KMS-11 (cell line): ENCODE data around the gene OGFOD3.
"Not testable (repeated sequence)": the region's sequence is repeated elsewhere in the genome, so short reads cannot be mapped to it uniquely, and the experiment has no call there.

Source experiments
- H2AFZ ChIP-seq: fragments of 200-600 bp; sonication (generic); 2 replicates; pipeline ENCODE4 v1.6.1; 2016; ENCODE audit warnings: antibody characterized with exemption, mixed run types, low read depth
- H3K27ac ChIP-seq: fragments of 200-600 bp; sonication (generic); 2 replicates; pipeline ENCODE4 v1.6.1; 2016; ENCODE audit warnings: mild to moderate bottlenecking, mixed run types
- H3K27me3 ChIP-seq: fragments of 200-600 bp; sonication (generic); 2 replicates; pipeline ENCODE4 v1.6.1; 2017; ENCODE audit warnings: mild to moderate bottlenecking, low read depth, mixed run types, moderate library complexity; ENCODE audit not compliant: insufficient read depth
- H3K36me3 ChIP-seq: fragments of 200-600 bp; sonication (generic); 2 replicates; pipeline ENCODE4 v1.6.1; 2017; ENCODE audit warnings: mild to moderate bottlenecking, mixed run types; ENCODE audit not compliant: insufficient read depth
- H3K4me1 ChIP-seq: fragments of 200-600 bp; sonication (generic); 2 replicates; pipeline ENCODE4 v1.6.1; 2016; ENCODE audit warnings: mild to moderate bottlenecking, low read depth, mixed run types; ENCODE audit not compliant: poor library complexity, severe bottlenecking
- H3K4me2 ChIP-seq: fragments of 200-600 bp; sonication (generic); 2 replicates; pipeline ENCODE4 v1.7.0; 2016; ENCODE audit warnings: mild to moderate bottlenecking, mixed run types
- H3K4me3 ChIP-seq: fragments of 200-600 bp; sonication (generic); IDR thresholded peaks from 2 replicates; pipeline ENCODE4 v1.6.1; 2017; ENCODE audit warnings: low read depth, low read length, mixed read lengths; ENCODE audit not compliant: insufficient read depth
- H3K79me2 ChIP-seq: fragments of 200-600 bp; sonication (generic); 2 replicates; pipeline ENCODE4 v1.6.1; 2016; ENCODE audit warnings: low read depth, mixed run types; ENCODE audit not compliant: insufficient read depth
- H3K9ac ChIP-seq: fragments of 200-600 bp; sonication (generic); 2 replicates; pipeline ENCODE4 v1.6.1; 2016; ENCODE audit warnings: mild to moderate bottlenecking, mixed run types
- H4K20me1 ChIP-seq: fragments of 200-600 bp; sonication (generic); 2 replicates; pipeline ENCODE4 v1.6.1; 2016; ENCODE audit warnings: mild to moderate bottlenecking, mixed run types; ENCODE audit not compliant: insufficient read depth
- TF ChIP-seq, protein P1 (sequence below): fragments of 200-600 bp; sonication (generic); conservative IDR thresholded peaks from 2 replicates; pipeline ENCODE4 v1.6.1; 2017; ENCODE audit warnings: low read depth, mild to moderate bottlenecking, antibody characterized with exemption, low read length, moderate library complexity, mixed read lengths

OGFOD3 gene

GRCh38 chr17:82415786-82416185, 2.6 kb downstream of the OGFOD3 start:
- Histone ChIP-seq H4K20me1 (no peaks in the 10 kb centered on the region), H2AFZ (no peak overlapping the region), H3K4me3 (no peak overlapping the region), H3K9ac (no peak overlapping the region), H3K36me3 (no peaks in the 10 kb centered on the region), H3K4me2 (no peak overlapping the region), H3K79me2 (peaks cover 13% of the 10 kb centered on the region; the same call in 1 of the 2 replicates), H3K4me1 (peaks cover 39% of the 10 kb centered on the region), H3K27ac (no peak overlapping the region), H3K27me3 (no peaks in the 10 kb centered on the region)
- TF ChIP-seq, protein P1, sequence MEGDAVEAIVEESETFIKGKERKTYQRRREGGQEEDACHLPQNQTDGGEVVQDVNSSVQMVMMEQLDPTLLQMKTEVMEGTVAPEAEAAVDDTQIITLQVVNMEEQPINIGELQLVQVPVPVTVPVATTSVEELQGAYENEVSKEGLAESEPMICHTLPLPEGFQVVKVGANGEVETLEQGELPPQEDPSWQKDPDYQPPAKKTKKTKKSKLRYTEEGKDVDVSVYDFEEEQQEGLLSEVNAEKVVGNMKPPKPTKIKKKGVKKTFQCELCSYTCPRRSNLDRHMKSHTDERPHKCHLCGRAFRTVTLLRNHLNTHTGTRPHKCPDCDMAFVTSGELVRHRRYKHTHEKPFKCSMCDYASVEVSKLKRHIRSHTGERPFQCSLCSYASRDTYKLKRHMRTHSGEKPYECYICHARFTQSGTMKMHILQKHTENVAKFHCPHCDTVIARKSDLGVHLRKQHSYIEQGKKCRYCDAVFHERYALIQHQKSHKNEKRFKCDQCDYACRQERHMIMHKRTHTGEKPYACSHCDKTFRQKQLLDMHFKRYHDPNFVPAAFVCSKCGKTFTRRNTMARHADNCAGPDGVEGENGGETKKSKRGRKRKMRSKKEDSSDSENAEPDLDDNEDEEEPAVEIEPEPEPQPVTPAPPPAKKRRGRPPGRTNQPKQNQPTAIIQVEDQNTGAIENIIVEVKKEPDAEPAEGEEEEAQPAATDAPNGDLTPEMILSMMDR: no peak

DNA sequence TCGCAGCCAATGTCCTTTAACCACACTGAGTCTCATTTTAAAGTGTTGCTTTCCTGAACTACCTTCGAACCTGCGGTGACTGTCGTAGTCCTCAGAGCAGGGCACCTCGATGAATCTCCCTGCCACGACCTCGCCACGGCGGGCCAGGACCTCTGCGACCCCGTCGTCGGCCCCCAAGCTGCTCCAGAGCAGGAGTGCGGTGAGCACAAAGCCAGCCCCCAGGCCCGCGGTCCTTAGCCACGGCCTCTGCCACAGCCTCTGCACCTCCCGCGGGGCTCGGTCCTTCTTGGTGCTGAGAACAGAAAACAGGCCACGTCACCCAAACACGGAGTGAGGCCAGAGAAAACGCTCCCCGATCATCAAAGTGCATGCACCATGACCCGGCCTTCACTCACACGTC, 3.0 kb downstream of the OGFOD3 start:
- Histone ChIP-seq H3K79me2 (peaks cover 13% of the 10 kb centered on the region; the same call in 1 of the 2 replicates), H3K9ac (no peak overlapping the region), H3K4me3 (no peak overlapping the region), H3K36me3 (no peaks in the 10 kb centered on the region), H3K4me2 (no peak overlapping the region), H3K4me1 (peaks cover 39% of the 10 kb centered on the region), H3K27me3 (no peaks in the 10 kb centered on the region), H3K27ac (no peak overlapping the region), H4K20me1 (no peaks in the 10 kb centered on the region), H2AFZ (no peak overlapping the region)
- TF ChIP-seq, protein P1: no peak

- Histone ChIP-seq H3K4me3 (no peak overlapping the region), H3K27ac (no peak overlapping the region), H3K4me2 (peak overlapping the region; percentile 11; the same call in 1 of the 2 replicates), H3K27me3 (no peaks in the 10 kb centered on the region), H2AFZ (no peak overlapping the region), H4K20me1 (no peaks in the 10 kb centered on the region), H3K79me2 (peaks cover 10% of the 10 kb centered on the region; the same call in 1 of the 2 replicates), H3K9ac (no peak overlapping the region), H3K4me1 (peaks cover 40% of the 10 kb centered on the region), H3K36me3 (no peaks in the 10 kb centered on the region)
- TF ChIP-seq, protein P1: peak; percentile 89
Observed at GRCh38 chr17:82414548-82415281, 3.7 kb downstream of the OGFOD3 start.

DNA sequence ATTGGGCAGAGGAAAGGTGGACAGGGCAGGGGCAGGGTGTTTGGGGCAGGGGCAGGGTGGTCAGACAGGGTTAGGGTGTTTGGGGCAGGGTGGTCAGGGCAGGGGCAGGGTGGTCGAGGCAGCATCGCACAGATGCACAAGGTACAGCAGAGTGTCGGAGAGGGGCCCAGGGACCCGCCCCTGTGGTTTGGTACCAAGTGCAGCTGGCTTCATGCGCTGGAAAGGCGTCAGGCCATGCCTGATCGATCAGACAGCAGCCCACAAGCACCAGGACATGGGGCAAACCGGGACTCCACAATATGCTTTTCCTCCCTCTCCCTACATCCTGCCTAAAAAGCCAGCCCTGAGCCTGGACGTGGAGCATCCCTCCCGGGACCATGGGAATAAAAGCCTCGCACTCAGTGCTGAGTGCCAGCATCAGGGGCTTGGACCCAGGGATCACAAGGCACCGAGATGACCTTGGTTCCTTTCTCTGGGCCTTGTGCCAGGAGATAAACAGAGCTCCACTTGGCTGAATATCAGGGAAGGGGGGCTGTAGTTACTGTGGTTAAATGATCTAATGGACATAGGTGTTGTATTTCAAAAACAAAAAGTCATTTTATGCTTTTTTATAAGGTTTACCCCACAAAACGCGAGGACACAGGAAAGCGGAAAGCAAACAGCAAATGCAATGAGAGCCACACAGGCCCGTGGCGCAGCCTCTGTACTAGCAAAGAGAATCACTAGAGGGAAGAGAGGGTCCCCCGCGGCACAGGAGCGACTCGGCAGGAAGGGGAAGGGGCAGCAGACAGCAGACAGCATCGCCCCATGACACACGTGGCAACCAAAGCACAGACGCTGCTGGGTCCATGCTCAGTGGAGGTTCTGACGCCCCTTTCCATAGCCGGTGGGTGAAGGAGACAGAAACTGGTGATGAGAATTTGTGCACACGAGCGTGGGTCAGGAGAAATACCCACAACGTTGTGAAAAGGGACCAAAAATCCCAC, 5.6 kb downstream of the OGFOD3 start:
- Histone ChIP-seq H3K36me3 (no peaks in the 10 kb centered on the region), H4K20me1 (no peaks in the 10 kb centered on the region), H3K27me3 (no peaks in the 10 kb centered on the region), H2AFZ (no peak overlapping the region), H3K4me2 (no peak overlapping the region), H3K27ac (no peak overlapping the region), H3K4me3 (no peak overlapping the region), H3K79me2 (no peaks in the 10 kb centered on the region; the same call in 1 of the 2 replicates), H3K4me1 (peaks cover 32% of the 10 kb centered on the region), H3K9ac (no peak overlapping the region)
- TF ChIP-seq, protein P1: no peak

GRCh38 chr17:82412081-82412480, 6.3 kb downstream of the OGFOD3 start:
- not testable (repeated sequence) for H3K9ac ChIP-seq, H3K27ac ChIP-seq, H4K20me1 ChIP-seq, H3K36me3 ChIP-seq, H3K79me2 ChIP-seq, H2AFZ ChIP-seq, H3K27me3 ChIP-seq, H3K4me2 ChIP-seq, H3K4me3 ChIP-seq
- peaks cover 25% of the 10 kb centered on the region for H3K4me1 ChIP-seq
